ENCODE data around the gene CASP3. TPM values are rescaled to one million over a fixed set of nuclear protein-coding genes. Genes with fewer than 3 reads are reported as not detected.
"Not testable (repeated sequence)": the region's sequence is repeated elsewhere in the genome, so short reads cannot be mapped to it uniquely, and the experiment has no call there.

Gene CASP3
- total RNA-seq, 2 experiments from 2014 or later: 70.7 to 116 TPM

DNA sequence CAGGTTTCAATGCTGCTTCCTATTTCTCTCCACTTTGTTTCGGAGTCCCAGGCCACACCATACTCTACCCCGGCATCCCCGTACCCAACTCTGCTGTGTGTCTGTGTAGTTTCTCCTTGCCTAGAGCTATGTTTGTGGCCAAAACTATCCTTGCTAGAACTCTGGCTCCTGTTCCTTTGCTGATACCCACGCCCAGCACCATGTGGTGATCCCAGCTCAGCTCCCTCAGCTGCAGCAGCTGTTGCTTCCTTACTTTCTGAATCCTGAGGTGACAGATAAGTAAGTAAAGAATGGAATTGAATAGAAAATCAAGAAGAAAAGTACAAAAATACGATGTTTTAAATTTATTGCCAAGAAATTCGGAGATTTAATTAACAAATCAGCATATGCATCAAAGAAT, 55.8 kb downstream of the CASP3 start:
- no peak overlapping the region for H3K27ac Mint-ChIP-seq
- no peak for ATAC-seq
- no peaks in the 10 kb centered on the region for H3K36me3 Mint-ChIP-seq
- no peak overlapping the region for H3K4me3 Mint-ChIP-seq
- no peaks in the 10 kb centered on the region for H3K4me1 Mint-ChIP-seq
- no peak for DNase-seq
- CTCF ChIA-PET: interaction anchor here (1.3 kb wide), 1 partner anchor 8 kb away, joined by 3 read pairs; no protein-coding TSS in a partner anchor
- no peaks in the 10 kb centered on the region for H3K9me3 Mint-ChIP-seq (ENCODE audit: low read depth)
- no peaks in the 10 kb centered on the region for H3K27me3 Mint-ChIP-seq

DNA sequence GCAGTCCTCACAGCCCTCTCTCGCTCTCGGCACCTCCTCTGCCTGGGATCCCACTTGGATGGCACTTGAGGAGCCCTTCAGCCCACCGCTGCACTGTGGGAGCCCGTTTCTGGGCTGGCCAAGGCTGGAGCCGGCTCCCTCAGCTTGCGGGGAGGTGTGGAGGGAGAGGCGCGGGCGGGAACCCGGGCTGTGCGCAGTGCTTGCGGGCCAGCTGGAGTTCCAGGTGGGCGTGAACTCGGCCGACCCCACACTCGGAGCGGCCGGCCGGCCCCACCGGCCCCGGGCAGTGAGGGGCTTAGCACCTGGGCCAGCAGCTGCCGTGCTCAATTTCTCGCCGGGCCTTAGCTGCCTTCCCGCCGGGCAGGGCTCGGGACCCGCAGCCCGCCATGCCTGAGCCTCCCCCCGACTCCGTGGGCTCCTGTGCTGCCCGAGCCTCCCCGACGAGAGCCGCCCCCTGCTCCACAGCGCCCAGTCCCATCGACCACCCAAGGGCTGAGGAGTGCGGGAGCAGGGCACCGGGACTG, 57.4 kb downstream of the CASP3 start:
- not testable (repeated sequence) for H3K27me3 Mint-ChIP-seq; ATAC-seq; H3K36me3 Mint-ChIP-seq; H3K4me1 Mint-ChIP-seq; H3K9me3 Mint-ChIP-seq (ENCODE audit: low read depth); DNase-seq; H3K4me3 Mint-ChIP-seq; H3K27ac Mint-ChIP-seq
- CTCF ChIA-PET: interaction anchor here (1.3 kb wide), 1 partner anchor 10 kb away, joined by 3 read pairs; no protein-coding TSS in a partner anchor

DNA sequence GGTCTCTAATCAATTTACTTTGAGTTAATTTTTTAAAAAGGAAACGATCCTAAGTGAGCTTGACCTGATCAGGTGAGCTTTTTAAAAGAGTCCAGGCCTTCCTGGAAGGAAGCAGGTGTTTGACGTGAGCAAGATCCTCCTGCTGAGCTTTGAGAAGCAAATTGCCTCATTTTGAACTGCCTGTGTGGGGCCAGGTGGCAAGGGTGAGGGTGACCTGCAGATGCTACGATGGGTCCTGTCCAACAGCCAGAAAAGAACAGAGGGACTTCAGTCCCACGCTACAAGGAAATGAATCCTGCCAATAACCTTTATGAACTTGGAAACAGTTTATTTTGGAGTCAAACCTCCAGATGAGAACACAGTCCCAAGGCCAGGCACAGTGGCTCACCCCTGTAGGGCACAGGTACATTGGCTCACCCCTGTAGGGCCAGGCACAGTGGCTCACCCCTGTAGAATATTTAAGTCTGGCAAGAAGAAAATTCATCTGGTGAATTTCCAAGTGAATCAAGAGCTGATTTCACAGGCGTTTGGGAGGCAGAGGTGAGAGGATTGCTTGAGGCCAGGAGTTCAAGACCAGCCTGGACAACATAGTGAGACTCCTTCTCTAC, 58.1 kb downstream of the CASP3 start:
- Mint-ChIP-seq H3K27ac (no peak overlapping the region), H3K4me1 (no peaks in the 10 kb centered on the region), H3K4me3 (no peak overlapping the region), H3K27me3 (no peaks in the 10 kb centered on the region), H3K9me3 (ENCODE audit: low read depth) (no peaks in the 10 kb centered on the region), H3K36me3 (no peaks in the 10 kb centered on the region)
- CTCF ChIA-PET: no interaction called here
- ATAC-seq: no peak
- DNase-seq: no peak

DNA sequence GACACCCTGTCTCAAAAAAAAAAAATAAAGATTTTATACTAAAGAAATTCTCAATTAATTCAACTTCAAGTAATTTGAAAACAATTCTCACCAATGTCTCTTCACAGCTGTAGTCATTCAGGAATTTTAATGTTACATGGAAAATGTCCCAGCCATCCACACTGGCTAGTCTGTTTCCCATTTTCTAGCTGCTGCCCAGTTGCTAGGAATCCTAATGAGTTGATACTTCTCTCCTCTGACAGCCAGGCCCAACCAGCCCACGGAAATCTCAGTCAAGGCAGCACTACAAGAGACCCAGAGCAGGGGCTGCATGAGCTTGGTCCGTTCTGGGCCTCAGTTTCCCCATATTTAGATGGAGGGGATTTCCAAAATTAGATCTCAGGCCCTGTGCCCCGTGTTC, 59.1 kb downstream of the CASP3 start:
- H3K27me3 Mint-ChIP-seq: no peaks in the 10 kb centered on the region
- H3K4me3 Mint-ChIP-seq: no peak overlapping the region
- H3K4me1 Mint-ChIP-seq: no peaks in the 10 kb centered on the region
- H3K27ac Mint-ChIP-seq: no peak overlapping the region
- no peaks in the 10 kb centered on the region for H3K36me3 Mint-ChIP-seq
- ATAC-seq: no peak
- no peaks in the 10 kb centered on the region for H3K9me3 Mint-ChIP-seq (ENCODE audit: low read depth)
- CTCF ChIA-PET: no interaction called here
- DNase-seq: no peak

DNA sequence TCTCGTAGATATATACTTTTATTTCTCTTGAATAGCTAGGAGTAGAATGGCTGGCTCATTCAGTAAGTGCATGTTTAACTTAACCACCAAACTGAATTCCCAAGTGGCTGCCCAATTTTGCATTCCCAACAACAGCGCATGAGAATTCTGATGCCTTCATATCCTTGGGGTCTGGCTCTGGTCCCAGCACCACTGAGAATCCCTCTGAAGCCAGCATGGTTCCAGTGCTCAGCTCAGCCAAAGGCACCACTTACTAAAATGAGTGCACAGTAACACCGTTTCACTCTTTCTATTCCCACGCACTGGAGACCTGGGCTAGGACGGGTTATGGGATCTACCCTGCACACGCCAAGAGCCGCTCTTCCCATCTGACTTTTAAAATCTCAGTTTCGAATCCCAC, 60.4 kb downstream of the CASP3 start:
- Mint-ChIP-seq H3K4me1 (peaks cover 10% of the 10 kb centered on the region), H3K27ac (no peak overlapping the region), H3K9me3 (ENCODE audit: low read depth) (no peaks in the 10 kb centered on the region), H3K4me3 (no peak overlapping the region), H3K36me3 (no peaks in the 10 kb centered on the region), H3K27me3 (no peaks in the 10 kb centered on the region)
- CTCF ChIA-PET: no interaction called here
- ATAC-seq: no peak
- DNase-seq: no peak

DNA sequence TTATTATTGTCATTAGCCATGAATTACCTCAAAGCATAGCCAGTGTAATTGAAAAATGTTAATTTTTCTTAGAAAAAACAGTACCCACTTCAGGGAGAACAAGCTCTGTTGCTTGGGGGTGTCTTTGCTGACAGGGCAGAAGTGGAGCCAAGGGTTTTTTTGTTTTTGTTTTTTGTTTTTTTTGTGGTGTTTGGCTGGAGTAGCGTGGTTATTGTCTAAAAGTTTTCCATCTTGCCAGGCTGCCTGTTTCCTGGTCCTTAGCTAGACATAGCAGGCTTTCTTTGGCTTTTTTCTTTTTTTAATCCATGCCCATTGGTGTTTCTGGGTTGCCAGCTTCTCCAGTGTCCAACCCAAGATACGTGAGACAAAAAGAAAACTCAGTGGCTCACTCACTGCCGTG, 61.5 kb downstream of the CASP3 start:
- H3K27ac Mint-ChIP-seq: no peak overlapping the region
- no peaks in the 10 kb centered on the region for H3K9me3 Mint-ChIP-seq (ENCODE audit: low read depth)
- CTCF ChIA-PET: interaction anchor here (0.6 kb wide), 1 partner anchor 820 kb away, joined by 3 read pairs; no protein-coding TSS in a partner anchor
- ATAC-seq (no peak), DNase-seq (no peak)
- H3K4me3 Mint-ChIP-seq: no peak overlapping the region
- no peaks in the 10 kb centered on the region for H3K27me3 Mint-ChIP-seq
- H3K4me1 Mint-ChIP-seq: peaks cover 15% of the 10 kb centered on the region
- no peaks in the 10 kb centered on the region for H3K36me3 Mint-ChIP-seq

DNA sequence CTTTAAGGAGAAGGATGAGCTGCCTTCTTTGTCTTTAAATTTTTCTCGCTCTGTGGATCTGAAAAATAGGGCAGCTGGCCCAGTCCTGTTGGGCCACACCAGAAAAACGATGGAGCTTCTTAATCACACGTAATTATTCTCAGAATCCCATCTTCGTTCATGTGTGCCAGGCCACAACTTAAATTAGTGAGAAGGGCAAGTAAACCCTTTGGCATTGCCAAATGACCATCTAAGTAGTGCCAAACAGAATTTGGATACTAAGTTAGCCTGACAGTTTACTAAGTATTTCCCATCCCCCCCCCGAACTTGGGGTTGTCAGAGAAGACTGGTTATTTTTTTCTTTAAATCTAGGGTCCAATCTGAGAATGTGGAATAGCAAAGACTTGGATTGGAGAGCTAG, 62.0 kb downstream of the CASP3 start:
- no peak overlapping the region for H3K27ac Mint-ChIP-seq
- no peaks in the 10 kb centered on the region for H3K36me3 Mint-ChIP-seq
- no peaks in the 10 kb centered on the region for H3K27me3 Mint-ChIP-seq
- CTCF ChIA-PET: no interaction called here
- no peak overlapping the region for H3K4me3 Mint-ChIP-seq
- peaks cover 15% of the 10 kb centered on the region for H3K4me1 Mint-ChIP-seq
- DNase-seq (no peak), ATAC-seq (no peak)
- peaks cover 2% of the 10 kb centered on the region for H3K9me3 Mint-ChIP-seq (ENCODE audit: low read depth)

DNA sequence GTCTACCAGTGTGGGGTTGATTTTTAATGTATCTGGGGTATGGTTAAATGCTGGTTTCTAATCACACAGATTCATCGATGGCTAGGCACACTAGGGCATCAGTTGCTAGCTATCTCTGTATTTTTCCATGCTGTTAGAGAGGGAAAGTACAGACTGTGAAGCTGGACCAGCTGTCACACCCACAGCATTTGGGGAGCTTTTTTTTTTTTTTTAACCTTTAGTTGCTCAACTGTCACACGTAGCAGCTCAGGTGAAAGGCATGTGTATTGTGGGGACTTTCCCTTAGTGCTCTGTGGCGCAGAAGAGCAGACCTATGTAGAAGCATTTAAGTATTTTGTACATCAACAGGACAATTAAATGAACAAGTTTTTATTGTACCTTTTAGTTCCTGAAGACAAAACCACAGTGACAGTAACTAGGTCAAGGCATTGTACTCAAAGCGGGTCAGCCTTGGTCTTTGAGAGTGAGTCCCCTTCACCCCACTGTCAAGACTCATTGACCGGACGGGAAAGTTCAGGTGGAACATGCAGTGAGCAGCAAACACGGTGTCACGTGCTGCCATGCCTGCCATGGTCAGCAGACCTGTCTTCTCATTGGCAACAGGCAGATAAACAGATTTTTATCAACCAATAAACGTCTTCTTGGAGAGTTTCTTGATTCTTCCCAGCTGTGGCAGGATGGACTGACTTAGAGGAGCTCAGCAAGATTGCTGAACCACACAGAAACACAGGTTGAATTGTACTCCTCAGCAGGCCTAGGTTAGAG, 65.3 kb downstream of the CASP3 start:
- Mint-ChIP-seq H3K27me3 (no peaks in the 10 kb centered on the region), H3K9me3 (ENCODE audit: low read depth) (peaks cover 10% of the 10 kb centered on the region), H3K27ac (no peak overlapping the region), H3K4me1 (peaks cover 15% of the 10 kb centered on the region), H3K36me3 (peaks cover 6% of the 10 kb centered on the region), H3K4me3 (no peak overlapping the region)
- CTCF ChIA-PET: interaction anchor here (0.6 kb wide), 1 partner anchor 253 kb away, joined by 3 read pairs; no protein-coding TSS in a partner anchor
- DNase-seq: no peak
- no peak for ATAC-seq

Other genes with a start within 250 kb of the CASP3 start
- gene IRF2, start 174.9 kb downstream of the CASP3 start, total RNA-seq: 100 to 1,000 TPM in 1 of 2 experiments, 10 to 100 TPM in 1; 81.6 to 112 TPM
- gene PRIMPOL, start 291 bp upstream of the CASP3 start, total RNA-seq: 10 to 100 TPM; 21.0 to 25.3 TPM
- gene CENPU, start 84.6 kb upstream of the CASP3 start, total RNA-seq: 10 to 100 TPM; 71.9 to 74.7 TPM
- 10 to 100 TPM; 13.8 to 26.0 TPM for gene ACSL1, start 176.5 kb upstream of the CASP3 start, total RNA-seq

All from activated CD8-positive, alpha-beta memory T cell treated with anti-CD3 and anti-CD28 coated beads, Interleukin-2, amount 10 ng/mL, durations not matched to agents 7 days and 5 days (primary cell).